SKM-1 treated with dmso at 0.1 percent for 144 hours (cell line): ENCODE data around the gene PFKFB4.

Experiments used
- DNase-seq: peaks from one replicate; lab custom pipeline; 2025; ENCODE audit not compliant: unreplicated experiment; lab: John Stamatoyannopoulos, UW

PFKFB4 gene

GRCh38 chr3:48585411-48585810, 28.8 kb upstream of the PFKFB4 start:
- no peak for DNase-seq

GRCh38 chr3:48584836-48585235, 28.2 kb upstream of the PFKFB4 start:
- no peak for DNase-seq

- no peak for DNase-seq
These were observed 25.2 kb upstream of the PFKFB4 start for GRCh38 chr3:48581621-48582481.

GRCh38 chr3:48576647-48577046, 20.0 kb upstream of the PFKFB4 start:
- DNase-seq: no peak

GRCh38 chr3:48575366-48575765, 18.8 kb upstream of the PFKFB4 start:
- DNase-seq: no peak

- no peak for DNase-seq
These were observed 17.5 kb upstream of the PFKFB4 start for GRCh38 chr3:48573973-48574585.

GRCh38 chr3:48572517-48572916, 15.9 kb upstream of the PFKFB4 start:
- no peak for DNase-seq

- DNase-seq: no peak
These were observed 15.3 kb upstream of the PFKFB4 start for GRCh38 chr3:48571938-48572337.

- no peak for DNase-seq
These were observed 13.3 kb upstream of the PFKFB4 start for GRCh38 chr3:48569808-48570450.

- DNase-seq: no peak
These were observed 12.8 kb upstream of the PFKFB4 start for GRCh38 chr3:48569400-48569799.

- no peak for DNase-seq
These were observed 11.9 kb upstream of the PFKFB4 start for GRCh38 chr3:48568476-48568875.

GRCh38 chr3:48567500-48567899, 10.9 kb upstream of the PFKFB4 start:
- DNase-seq: no peak

GRCh38 chr3:48567090-48567489, 10.5 kb upstream of the PFKFB4 start:
- DNase-seq: no peak

- no peak for DNase-seq
These were observed 9.8 kb upstream of the PFKFB4 start for GRCh38 chr3:48566401-48566760.

GRCh38 chr3:48565591-48566400, 9.2 kb upstream of the PFKFB4 start:
- no peak for DNase-seq

- DNase-seq: no peak
These were observed 8.6 kb upstream of the PFKFB4 start for GRCh38 chr3:48565186-48565585.

GRCh38 chr3:48564667-48565066, 8.1 kb upstream of the PFKFB4 start:
- no peak for DNase-seq

- DNase-seq: no peak
These were observed 7.4 kb upstream of the PFKFB4 start for GRCh38 chr3:48564022-48564421.

- DNase-seq: no peak
These were observed 6.8 kb upstream of the PFKFB4 start, which contains the start of gene UCN2 for GRCh38 chr3:48563382-48563918. Gene UCN2, minus strand, starts transcription at chr3:48563781. Its CDS starts 657 bp downstream, at chr3:48563124.

GRCh38 chr3:48562367-48563095, 5.9 kb upstream of the PFKFB4 start:
- no peak for DNase-seq
